Progenitor cell of endocrine pancreas (in vitro differentiated cells): ENCODE data around the gene ANKRD39. TPM values are rescaled to one million over a fixed set of nuclear protein-coding genes. Genes with fewer than 3 reads are reported as not detected.
A peak's percentile ranks its signal among the peaks of the same experiment; 100 is the strongest.

Experiments used
- DNase-seq: peaks from one replicate; pipeline ENCODE4 v3.0.0; 2021; ENCODE audit warnings: low spot score; ENCODE audit not compliant: unreplicated experiment
- H3K27ac Mint-ChIP-seq: 2 replicates; pipeline ENCODE4 v1.8.0; 2021; ENCODE audit warnings: mild to moderate bottlenecking, moderate library complexity, mixed read lengths
- H3K27me3 Mint-ChIP-seq: 2 replicates; pipeline ENCODE4 v1.8.0; 2021; ENCODE audit warnings: mixed read lengths
- H3K36me3 Mint-ChIP-seq: 2 replicates; pipeline ENCODE4 v1.8.0; 2022; ENCODE audit warnings: mixed read lengths; ENCODE audit not compliant: insufficient read depth
- H3K4me1 Mint-ChIP-seq: 2 replicates; pipeline ENCODE4 v1.8.0; 2021; ENCODE audit warnings: low read depth, mixed read lengths
- H3K4me3 Mint-ChIP-seq: 2 replicates; pipeline ENCODE4 v1.8.0; 2021; ENCODE audit warnings: low read depth, mild to moderate bottlenecking, moderate library complexity, mixed read lengths
- H3K9me3 Mint-ChIP-seq: 2 replicates; pipeline ENCODE4 v1.8.0; 2021; ENCODE audit warnings: low read depth, mixed read lengths
- CTCF ChIP-seq: fragments of 200-600 bp; sonication (generic); IDR thresholded peaks from one replicate; pipeline ENCODE4 v1.5.0; 2021; ENCODE audit warnings: antibody characterized with exemption, mild to moderate bottlenecking; ENCODE audit not compliant: unreplicated experiment
- total RNA-seq: library from RNA; stranded (reverse); gene quantifications from 2 replicates; pipeline ENCODE4 v1.2.1, GENCODE V29; 2021

ANKRD39 gene
- total RNA-seq, 1 donor from 2014 or later = 16.1 TPM

DNA sequence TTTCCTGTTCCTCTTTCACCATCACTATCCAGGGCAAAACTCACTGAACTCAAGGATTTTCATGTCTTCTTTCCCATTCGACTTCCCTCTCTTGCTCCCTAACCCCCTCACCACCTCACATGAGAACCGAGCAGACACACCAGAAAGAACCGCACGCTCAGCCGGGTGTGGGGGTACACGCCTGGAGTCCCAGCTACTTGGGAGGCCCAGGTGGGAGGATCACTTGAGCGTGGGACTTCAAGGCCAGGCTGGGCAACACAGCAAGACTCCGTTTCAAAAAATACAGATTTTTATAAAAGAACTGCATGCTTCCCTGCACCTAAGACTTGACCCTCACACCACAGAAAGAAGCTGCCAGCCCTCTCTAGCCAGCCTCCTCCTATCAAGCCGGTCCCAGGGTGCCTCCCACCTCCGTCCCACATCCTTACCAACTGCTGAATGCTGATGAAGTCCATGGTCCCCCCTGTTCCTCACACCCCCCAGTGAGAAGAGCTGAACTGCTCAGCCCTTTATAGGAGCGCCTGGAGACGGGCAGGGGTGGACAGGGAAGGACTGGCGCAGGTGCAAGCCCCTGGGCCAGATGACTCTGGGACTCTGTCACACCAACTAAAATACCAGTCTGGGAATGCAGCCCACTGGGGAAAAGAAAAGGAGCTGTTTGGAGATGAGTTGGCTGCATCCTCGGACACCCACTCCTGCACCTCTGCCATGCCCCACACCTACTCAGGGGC, 14.1 kb downstream of the ANKRD39 start, which contains the start of gene ANKRD23:
TSS of gene ANKRD23 (minus strand) at position 484 of the 731 bp plus-strand sequence. CDS start at position 455, 29 bp downstream.
- no peak within 1 kb of the TSS for H3K4me3 Mint-ChIP-seq

DNA sequence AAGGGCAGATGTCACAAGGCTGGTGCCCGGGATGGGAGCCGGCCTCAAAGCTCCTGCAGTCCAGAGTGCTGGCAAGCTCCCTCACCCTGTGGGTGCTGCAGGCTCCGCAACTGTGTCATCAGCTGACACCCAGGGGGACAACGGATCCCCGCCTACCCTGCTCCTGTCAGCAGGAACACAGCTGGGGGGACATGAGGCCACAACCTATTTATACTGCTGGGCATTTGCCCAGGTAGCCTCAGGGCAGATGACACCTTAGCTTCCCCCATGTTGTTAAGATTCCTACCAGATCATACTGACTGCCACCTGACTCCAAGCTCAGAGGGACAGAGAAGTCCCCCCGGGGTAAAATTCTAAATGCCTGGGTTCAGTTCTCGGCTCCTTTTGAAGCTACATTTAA, 15.2 kb downstream of the ANKRD39 start:
- DNase-seq = no peak
- Mint-ChIP-seq H3K9me3 (no peaks in the 10 kb centered on the region), H3K36me3 (peaks cover 4% of the 10 kb centered on the region), H3K4me1 (no peaks in the 10 kb centered on the region), H3K4me3 (no peak overlapping the region), H3K27me3 (no peaks in the 10 kb centered on the region), H3K27ac (no peak overlapping the region)
- TF ChIP-seq CTCF = no peak

More for the DNA sequence above, 14.1 kb downstream of the ANKRD39 start, which contains the start of gene ANKRD23:
- TF ChIP-seq CTCF = no peak
- no peak for DNase-seq
- peaks cover 8% of the 10 kb centered on the region for H3K36me3 Mint-ChIP-seq
- peak within 1 kb of the TSS; percentile 65 for H3K27ac Mint-ChIP-seq
- H3K27me3 Mint-ChIP-seq = no peaks in the 10 kb centered on the region
- H3K9me3 Mint-ChIP-seq = no peaks in the 10 kb centered on the region
- H3K4me1 Mint-ChIP-seq = no peaks in the 10 kb centered on the region

GRCh38 chr2:96841701-96842495, 15.9 kb downstream of the ANKRD39 start:
- TF ChIP-seq CTCF = no peak
- H3K9me3 Mint-ChIP-seq = no peaks in the 10 kb centered on the region
- H3K27me3 Mint-ChIP-seq = no peaks in the 10 kb centered on the region
- DNase-seq = no peak
- H3K36me3 Mint-ChIP-seq = peaks cover 2% of the 10 kb centered on the region
- H3K4me3 Mint-ChIP-seq = no peak overlapping the region
- no peak overlapping the region for H3K27ac Mint-ChIP-seq
- no peaks in the 10 kb centered on the region for H3K4me1 Mint-ChIP-seq

DNA sequence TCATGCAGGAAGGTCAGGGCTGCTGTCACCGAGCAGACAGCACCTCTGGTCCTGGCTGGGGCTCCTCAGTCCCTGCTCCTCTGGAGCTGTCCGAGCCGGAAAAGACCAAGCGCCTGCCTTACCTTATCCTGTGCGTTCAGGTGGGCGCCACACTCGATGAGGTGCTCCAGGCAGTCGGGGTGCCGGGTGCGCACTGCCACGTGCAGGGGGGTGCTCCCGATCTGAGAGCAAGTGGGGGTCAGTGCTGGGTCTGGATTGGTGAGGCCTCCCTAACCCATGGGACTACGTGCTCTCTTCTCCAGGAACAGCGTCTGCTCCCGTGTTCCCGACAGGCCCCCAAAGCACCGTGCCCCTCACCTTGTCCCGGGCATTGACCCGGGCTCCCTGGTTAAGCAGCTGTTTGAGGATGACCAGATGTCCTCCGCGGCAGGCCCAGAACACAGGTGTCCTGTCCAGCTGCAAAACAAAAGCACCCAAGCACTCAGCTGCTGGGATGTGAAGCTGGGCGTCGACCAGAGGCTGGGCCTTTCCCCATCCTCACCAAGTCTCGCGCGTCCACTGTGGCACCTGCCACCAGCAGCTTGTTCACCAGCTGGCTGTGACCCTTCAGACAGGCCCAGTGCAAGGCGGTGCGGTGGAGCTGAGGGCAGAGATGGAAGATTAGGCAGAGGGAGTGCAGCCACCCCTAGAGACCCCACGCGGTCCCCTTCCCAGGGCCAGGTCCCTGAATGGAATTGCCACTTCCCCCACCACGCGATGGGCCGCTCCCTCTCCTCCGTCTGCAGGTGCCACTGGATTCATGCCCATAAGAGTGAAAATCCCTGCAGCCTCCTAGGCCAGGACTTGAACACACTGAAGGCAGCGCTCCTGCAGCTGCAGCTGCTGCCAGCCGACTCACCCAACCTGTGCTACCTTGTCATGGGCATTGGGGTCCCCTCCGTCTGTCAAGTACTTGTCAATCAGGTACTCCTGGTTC, 17.7 kb downstream of the ANKRD39 start:
- Mint-ChIP-seq H3K4me1 (no peaks in the 10 kb centered on the region), H3K4me3 (no peak overlapping the region), H3K27me3 (no peaks in the 10 kb centered on the region), H3K27ac (peak overlapping the region; percentile 62), H3K36me3 (peaks cover 5% of the 10 kb centered on the region), H3K9me3 (no peaks in the 10 kb centered on the region)
- TF ChIP-seq CTCF = no peak
- no peak for DNase-seq
